HL-60/S4 treated with phorbol 12-myristate 13-acetate at 8.2 ng/mL for 4 days and 3 days (cell line): ENCODE data around the gene TIAM2.
"Not testable (repeated sequence)": the region's sequence is repeated elsewhere in the genome, so short reads cannot be mapped to it uniquely, and the experiment has no call there.

Experiments used
- in situ Hi-C: fragments of 300-500 bp; cut with MboI; formaldehyde crosslinking; loops from 2 replicates; pipeline ENCODE4 v1.15.0; 2022; ENCODE audit warnings: low sequenced_read_pairs

TIAM2 gene

GRCh38 chr6:155188707-155189496 lies 193.8 kb downstream of the TIAM2 start:
- in situ Hi-C loops = no loop called here

GRCh38 chr6:155190677-155191076 lies 195.6 kb downstream of the TIAM2 start:
- in situ Hi-C loops = no loop called here

GRCh38 chr6:155193526-155193925 lies 198.4 kb downstream of the TIAM2 start:
- in situ Hi-C loops = no loop called here

GRCh38 chr6:155194399-155194798 lies 199.3 kb downstream of the TIAM2 start:
- in situ Hi-C loops = no loop called here

GRCh38 chr6:155195903-155196302 lies 200.8 kb downstream of the TIAM2 start:
- in situ Hi-C loops = no loop called here

- in situ Hi-C loops = no loop called here
These were observed 201.8 kb downstream of the TIAM2 start for GRCh38 chr6:155196911-155197310.

- in situ Hi-C loops = no loop called here
These were observed 202.8 kb downstream of the TIAM2 start for GRCh38 chr6:155197932-155198331.

- in situ Hi-C loops = no loop called here
These were observed 204.9 kb downstream of the TIAM2 start for GRCh38 chr6:155200012-155200411.

- in situ Hi-C loops = no loop called here
These were observed 206.5 kb downstream of the TIAM2 start for GRCh38 chr6:155201461-155202226.

GRCh38 chr6:155207223-155207622 lies 212.1 kb downstream of the TIAM2 start:
- in situ Hi-C loops = no loop called here

GRCh38 chr6:155212106-155212505 lies 217.0 kb downstream of the TIAM2 start:
- in situ Hi-C loops = no loop called here

- in situ Hi-C loops = no loop called here
These were observed 217.7 kb downstream of the TIAM2 start for GRCh38 chr6:155212616-155213380.

- in situ Hi-C loops = no loop called here
These were observed 218.7 kb downstream of the TIAM2 start for GRCh38 chr6:155213611-155214372.

GRCh38 chr6:155215906-155216305 lies 220.8 kb downstream of the TIAM2 start:
- in situ Hi-C loops = no loop called here

GRCh38 chr6:155216312-155217046 lies 221.4 kb downstream of the TIAM2 start:
- in situ Hi-C loops = no loop called here

- in situ Hi-C loops = not testable (repeated sequence)
These were observed 223.6 kb downstream of the TIAM2 start for GRCh38 chr6:155218711-155219110.

- in situ Hi-C loops = no loop called here
These were observed 224.2 kb downstream of the TIAM2 start for GRCh38 chr6:155219299-155219698.

- in situ Hi-C loops = no loop called here
These were observed 224.8 kb downstream of the TIAM2 start for GRCh38 chr6:155219858-155220301.

- in situ Hi-C loops = no loop called here
These were observed 226.0 kb downstream of the TIAM2 start for GRCh38 chr6:155221086-155221485.

GRCh38 chr6:155222506-155222905 lies 227.4 kb downstream of the TIAM2 start:
- in situ Hi-C loops = no loop called here
